ENCODE data around the gene AGBL4. TPM values are rescaled to one million over a fixed set of nuclear protein-coding genes. Genes with fewer than 3 reads are reported as not detected.

The AGBL4 gene
- total RNA-seq, 1 experiment from 2014 or later: 0.33 TPM

DNA sequence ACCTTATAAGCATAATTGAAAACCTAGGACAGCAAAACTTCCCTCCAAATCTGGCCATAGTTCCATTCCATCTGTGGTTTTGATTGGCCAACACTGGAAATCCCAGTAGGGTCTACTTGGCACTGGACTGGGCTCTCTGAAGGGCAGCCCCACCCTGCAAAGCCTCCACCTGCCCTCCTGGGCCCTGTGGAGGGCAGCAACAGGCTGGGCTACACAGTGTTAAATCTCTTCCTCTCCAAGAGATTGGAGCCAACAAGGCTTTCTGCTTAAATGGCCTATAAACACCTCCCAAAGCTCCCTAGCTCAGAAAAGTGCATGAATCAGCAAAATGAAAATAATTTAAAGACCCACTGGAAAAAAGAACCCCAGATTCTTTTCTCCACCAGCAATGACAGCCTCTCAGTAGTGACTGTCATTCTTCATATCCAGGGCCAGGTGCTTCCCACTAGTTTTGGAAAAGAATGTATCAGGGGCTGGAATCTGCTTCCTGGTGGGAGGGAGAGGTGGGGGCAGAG is 1305.6 kb downstream of the AGBL4 start:
- no TSS peak for BruUV-seq (replicated peaks)
- H3K36me3 ChIP-seq (ENCODE audit: low read depth, low read length): no peaks in the 10 kb centered on the region
- TF ChIP-seq EZH2 (IDR thresholded peaks at IDR 0.05; ENCODE audit: low read length, unreplicated experiment) (no peak), EZH2phosphoT487 (IDR thresholded peaks at IDR 0.05; ENCODE audit: borderline replicate concordance, low read length) (no peak)
- TF ChIP-seq, protein P1, sequence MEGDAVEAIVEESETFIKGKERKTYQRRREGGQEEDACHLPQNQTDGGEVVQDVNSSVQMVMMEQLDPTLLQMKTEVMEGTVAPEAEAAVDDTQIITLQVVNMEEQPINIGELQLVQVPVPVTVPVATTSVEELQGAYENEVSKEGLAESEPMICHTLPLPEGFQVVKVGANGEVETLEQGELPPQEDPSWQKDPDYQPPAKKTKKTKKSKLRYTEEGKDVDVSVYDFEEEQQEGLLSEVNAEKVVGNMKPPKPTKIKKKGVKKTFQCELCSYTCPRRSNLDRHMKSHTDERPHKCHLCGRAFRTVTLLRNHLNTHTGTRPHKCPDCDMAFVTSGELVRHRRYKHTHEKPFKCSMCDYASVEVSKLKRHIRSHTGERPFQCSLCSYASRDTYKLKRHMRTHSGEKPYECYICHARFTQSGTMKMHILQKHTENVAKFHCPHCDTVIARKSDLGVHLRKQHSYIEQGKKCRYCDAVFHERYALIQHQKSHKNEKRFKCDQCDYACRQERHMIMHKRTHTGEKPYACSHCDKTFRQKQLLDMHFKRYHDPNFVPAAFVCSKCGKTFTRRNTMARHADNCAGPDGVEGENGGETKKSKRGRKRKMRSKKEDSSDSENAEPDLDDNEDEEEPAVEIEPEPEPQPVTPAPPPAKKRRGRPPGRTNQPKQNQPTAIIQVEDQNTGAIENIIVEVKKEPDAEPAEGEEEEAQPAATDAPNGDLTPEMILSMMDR (conservative IDR thresholded peaks at IDR 0.05; ENCODE audit: low read depth, low read length): no peak
- H2AFZ ChIP-seq (ENCODE audit: low read length): no peak overlapping the region
- no peak for ATAC-seq
- H4K20me1 ChIP-seq (ENCODE audit: low read length): no peaks in the 10 kb centered on the region
- H3K9ac ChIP-seq (ENCODE audit: low read length): no peak overlapping the region
- no peak overlapping the region for H3K4me2 ChIP-seq (ENCODE audit: low read length)
- no peak overlapping the region for H3K4me3 ChIP-seq (ENCODE audit: low read length)
- DNase-seq: no peak
- ChIA-PET POLR2A (ENCODE audit: unreplicated experiment) (no interaction called here), CTCF (no interaction called here)
- no peaks in the 10 kb centered on the region for H3K9me2 ChIP-seq (replicated peaks; ENCODE audit: low read length)
- no peaks in the 10 kb centered on the region for H3F3A ChIP-seq (ENCODE audit: low read length, unreplicated experiment)
- no peaks in the 10 kb centered on the region for H3K4me1 ChIP-seq (ENCODE audit: insufficient read depth, low read length)
- intact Hi-C loops (cut with micrococcal nuclease): no loop called here
- peaks cover 7% of the 10 kb centered on the region for H3K27me3 ChIP-seq (ENCODE audit: low read length)
- no peaks in the 10 kb centered on the region for H3K79me2 ChIP-seq (ENCODE audit: low read length)
- H3K9me3 ChIP-seq (ENCODE audit: low read length): no peaks in the 10 kb centered on the region
- H3K27ac ChIP-seq (ENCODE audit: low read length): no peak overlapping the region

DNA sequence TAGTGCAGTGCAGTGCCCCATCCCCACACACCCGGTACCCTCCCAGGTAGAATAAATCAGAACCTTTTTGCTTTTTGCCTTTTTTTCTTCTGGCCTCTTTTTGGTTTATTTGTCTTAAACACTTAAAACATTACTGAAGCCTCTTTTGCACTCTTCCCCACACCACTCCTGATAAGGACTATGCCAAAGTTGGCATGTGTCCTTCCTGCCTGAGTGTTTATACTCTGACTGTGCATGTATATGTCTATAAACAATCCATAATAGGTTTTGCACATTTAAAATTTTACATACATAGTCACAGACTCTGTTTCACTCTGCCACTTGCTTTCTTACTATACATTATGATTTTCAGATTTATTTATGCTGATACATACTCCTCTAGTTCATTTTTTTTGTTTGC is 1306.7 kb downstream of the AGBL4 start:
- Histone ChIP-seq H3K27me3 (ENCODE audit: low read length) (no peaks in the 10 kb centered on the region), H3K27ac (ENCODE audit: low read length) (no peak overlapping the region), H2AFZ (ENCODE audit: low read length) (no peak overlapping the region), H3K4me1 (ENCODE audit: insufficient read depth, low read length) (no peaks in the 10 kb centered on the region), H3K9me3 (ENCODE audit: low read length) (no peaks in the 10 kb centered on the region), H3K9ac (ENCODE audit: low read length) (no peak overlapping the region), H3K36me3 (ENCODE audit: low read depth, low read length) (no peaks in the 10 kb centered on the region), H3K4me3 (ENCODE audit: low read length) (no peak overlapping the region), H3K79me2 (ENCODE audit: low read length) (no peaks in the 10 kb centered on the region), H3K4me2 (ENCODE audit: low read length) (no peak overlapping the region), H3K9me2 (replicated peaks; ENCODE audit: low read length) (no peaks in the 10 kb centered on the region), H3F3A (ENCODE audit: low read length, unreplicated experiment) (no peaks in the 10 kb centered on the region), H4K20me1 (ENCODE audit: low read length) (no peaks in the 10 kb centered on the region)
- no TSS peak for BruUV-seq (replicated peaks)
- CTCF ChIA-PET: interaction anchor here (0.6 kb wide), 1 partner anchor 157 kb away, joined by 3 read pairs; no protein-coding TSS in a partner anchor
- no peak for DNase-seq
- ATAC-seq: no peak
- no peak for TF ChIP-seq EZH2phosphoT487 (IDR thresholded peaks at IDR 0.05; ENCODE audit: borderline replicate concordance, low read length)
- TF ChIP-seq, protein P1 (conservative IDR thresholded peaks at IDR 0.05; ENCODE audit: low read depth, low read length): no peak
- no peak for TF ChIP-seq EZH2 (IDR thresholded peaks at IDR 0.05; ENCODE audit: low read length, unreplicated experiment)
- POLR2A ChIA-PET (ENCODE audit: unreplicated experiment): no interaction called here
- intact Hi-C loops (cut with micrococcal nuclease): no loop called here

DNA sequence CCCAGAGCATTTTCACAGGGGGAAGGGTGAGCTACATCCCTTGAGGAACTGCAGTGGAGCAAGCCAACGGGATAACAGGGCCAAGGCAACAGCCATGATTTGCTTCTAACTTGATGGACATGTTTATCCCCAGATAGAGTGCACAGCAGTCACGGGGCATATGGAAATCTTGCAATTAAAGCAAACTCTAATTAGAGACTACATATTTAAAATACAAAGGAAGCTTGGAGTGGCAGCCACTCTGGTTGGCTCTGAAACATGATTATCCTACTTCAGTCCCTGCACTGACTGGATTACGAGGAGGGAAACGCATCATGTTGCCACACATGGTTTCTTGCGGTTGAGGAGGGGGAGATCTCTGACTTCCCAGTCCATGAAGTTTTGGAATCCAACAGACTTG is 1307.8 kb downstream of the AGBL4 start:
- no peak overlapping the region for H3K4me3 ChIP-seq (ENCODE audit: low read length)
- no peak overlapping the region for H3K4me2 ChIP-seq (ENCODE audit: low read length)
- H3K4me1 ChIP-seq (ENCODE audit: insufficient read depth, low read length): no peaks in the 10 kb centered on the region
- H3F3A ChIP-seq (ENCODE audit: low read length, unreplicated experiment): no peaks in the 10 kb centered on the region
- H3K27me3 ChIP-seq (ENCODE audit: low read length): no peaks in the 10 kb centered on the region
- H2AFZ ChIP-seq (ENCODE audit: low read length): no peak overlapping the region
- no peaks in the 10 kb centered on the region for H3K36me3 ChIP-seq (ENCODE audit: low read depth, low read length)
- H3K9me3 ChIP-seq (ENCODE audit: low read length): no peaks in the 10 kb centered on the region
- no peaks in the 10 kb centered on the region for H4K20me1 ChIP-seq (ENCODE audit: low read length)
- no peaks in the 10 kb centered on the region for H3K79me2 ChIP-seq (ENCODE audit: low read length)
- ATAC-seq (no peak), DNase-seq (no peak)
- intact Hi-C loops (cut with micrococcal nuclease): no loop called here
- TF ChIP-seq EZH2phosphoT487 (IDR thresholded peaks at IDR 0.05; ENCODE audit: borderline replicate concordance, low read length) (no peak), EZH2 (IDR thresholded peaks at IDR 0.05; ENCODE audit: low read length, unreplicated experiment) (no peak)
- TF ChIP-seq, protein P1 (conservative IDR thresholded peaks at IDR 0.05; ENCODE audit: low read depth, low read length): no peak
- CTCF ChIA-PET: no interaction called here
- POLR2A ChIA-PET (ENCODE audit: unreplicated experiment): no interaction called here
- BruUV-seq (replicated peaks): no TSS peak
- no peak overlapping the region for H3K9ac ChIP-seq (ENCODE audit: low read length)
- no peaks in the 10 kb centered on the region for H3K9me2 ChIP-seq (replicated peaks; ENCODE audit: low read length)
- H3K27ac ChIP-seq (ENCODE audit: low read length): no peak overlapping the region
